ENCODE measurements around the gene SPATA6L.

SPATA6L gene

GRCh38 chr9:4548811-4549725 lies 117.2 kb downstream of the SPATA6L start:
- no peak for DNase-seq
